Activated CD4-positive, CD25-positive, alpha-beta regulatory T cell (primary cell): Measurements from ENCODE around the gene SNCA.

ENCODE experiments used
- DNase-seq, 4 experiments: peaks; one replicate each; lab custom pipeline; 2025; lab: John Stamatoyannopoulos, UW

The SNCA gene

DNA sequence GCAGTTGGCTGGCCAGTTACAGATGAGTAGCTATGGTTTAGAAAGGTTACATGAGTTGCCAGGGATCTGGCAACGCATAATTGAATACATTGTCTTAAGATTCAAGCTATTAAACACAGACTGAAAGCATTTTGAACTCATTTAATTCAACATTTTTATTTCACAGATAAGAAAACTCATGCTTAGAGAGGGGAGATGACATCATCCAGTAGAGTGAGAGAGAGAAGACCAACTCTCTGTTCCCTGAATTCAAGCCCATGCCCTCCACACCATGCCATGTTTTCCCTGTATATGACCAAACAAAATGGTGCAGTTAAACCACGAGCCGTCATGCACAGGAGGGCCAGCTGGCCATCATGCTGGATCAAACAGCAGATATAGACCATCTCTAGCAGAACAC lies 22.6 kb downstream of the SNCA start:
- no peak for DNase-seq

GRCh38 chr4:89813197-89813596 lies 23.8 kb downstream of the SNCA start:
- no peak for DNase-seq

DNA sequence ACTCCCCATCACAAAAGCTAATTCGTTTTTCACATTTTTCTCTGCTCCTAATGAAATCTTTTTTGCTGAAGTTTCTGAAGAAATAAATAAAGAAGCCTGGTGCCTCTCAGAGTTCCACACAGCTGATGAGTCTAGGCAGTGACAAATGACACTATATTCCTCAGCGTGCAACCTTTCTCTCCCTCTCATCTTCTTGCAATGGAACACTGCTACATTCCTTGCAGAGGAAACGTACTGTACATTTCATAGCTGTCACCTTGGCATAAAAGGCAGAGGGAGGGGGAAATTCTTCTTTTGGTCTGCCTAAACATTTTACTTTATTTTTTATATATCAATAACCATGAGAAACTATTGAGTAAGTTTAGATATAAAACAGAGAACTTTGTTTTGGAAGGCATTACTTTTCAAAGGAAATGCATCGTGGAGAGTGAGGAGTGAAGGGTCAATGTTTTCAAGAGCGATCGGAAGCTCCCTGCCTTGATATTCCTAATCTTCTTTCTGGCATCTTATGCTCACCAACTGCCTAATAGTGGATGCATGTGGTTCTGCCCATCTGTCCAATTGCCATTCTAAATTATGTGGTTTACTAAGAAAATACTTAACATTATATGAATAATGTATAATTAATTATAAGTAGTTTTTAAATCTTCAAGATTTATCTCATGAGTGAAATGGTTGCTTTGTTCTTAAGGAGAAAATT lies 29.4 kb downstream of the SNCA start:
- no peak for DNase-seq

DNA sequence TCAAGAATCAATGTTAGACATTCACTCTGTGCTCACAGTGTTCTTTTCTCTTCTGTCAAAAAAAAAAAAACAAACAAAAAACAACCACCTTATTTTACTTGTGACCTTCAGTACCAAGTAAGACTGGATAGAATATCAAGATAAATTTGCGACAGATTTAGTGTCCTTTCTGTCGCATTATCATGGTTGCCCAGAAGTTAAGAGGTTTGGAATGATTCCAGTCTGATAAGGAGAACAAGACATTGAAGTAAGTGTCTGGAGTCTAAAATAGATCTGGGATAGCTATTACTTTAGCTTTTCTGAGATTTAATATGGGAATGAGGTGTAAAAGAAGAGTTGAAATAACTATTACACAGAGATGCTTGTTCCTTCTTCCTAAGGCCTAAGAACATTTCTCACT lies 31.7 kb downstream of the SNCA start:
- no peak for DNase-seq

DNA sequence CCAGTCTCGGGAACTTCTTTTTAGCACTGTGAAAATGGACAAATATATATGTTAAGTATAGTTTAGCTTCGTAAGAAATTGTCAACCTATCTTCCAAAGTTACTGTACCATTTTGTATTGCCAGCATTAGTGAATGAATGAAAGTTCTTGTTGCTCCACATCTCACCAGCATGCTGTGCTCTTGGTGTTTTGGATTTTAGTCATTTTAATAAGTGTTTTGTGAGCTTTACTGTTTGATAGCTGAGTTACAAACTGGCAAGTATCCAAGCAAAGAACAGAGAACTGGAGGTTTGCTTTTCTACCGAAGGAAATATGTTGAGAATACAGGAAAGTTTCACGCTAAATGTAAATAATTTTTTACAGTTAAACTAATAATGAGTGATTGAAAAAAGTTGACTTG lies 33.0 kb downstream of the SNCA start:
- DNase-seq: no peak

DNA sequence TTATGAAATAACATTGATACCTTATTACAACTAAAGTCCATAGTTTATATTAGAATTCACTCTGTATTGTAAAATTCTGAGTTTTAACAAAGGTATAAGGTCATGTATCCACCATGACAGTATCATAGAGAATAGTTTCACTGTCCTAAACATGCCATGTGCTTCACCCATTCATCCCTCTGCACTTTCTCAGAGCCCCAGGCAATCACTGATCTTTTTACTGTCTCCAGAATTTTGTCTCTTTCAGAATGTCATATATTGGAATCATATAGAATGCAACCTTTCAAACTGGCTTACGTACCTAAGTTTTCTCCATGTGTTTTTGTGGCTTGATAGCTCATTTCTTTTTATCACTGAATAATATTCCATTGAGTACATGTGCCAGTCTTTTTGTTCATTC lies 33.9 kb downstream of the SNCA start:
- no peak for DNase-seq

DNA sequence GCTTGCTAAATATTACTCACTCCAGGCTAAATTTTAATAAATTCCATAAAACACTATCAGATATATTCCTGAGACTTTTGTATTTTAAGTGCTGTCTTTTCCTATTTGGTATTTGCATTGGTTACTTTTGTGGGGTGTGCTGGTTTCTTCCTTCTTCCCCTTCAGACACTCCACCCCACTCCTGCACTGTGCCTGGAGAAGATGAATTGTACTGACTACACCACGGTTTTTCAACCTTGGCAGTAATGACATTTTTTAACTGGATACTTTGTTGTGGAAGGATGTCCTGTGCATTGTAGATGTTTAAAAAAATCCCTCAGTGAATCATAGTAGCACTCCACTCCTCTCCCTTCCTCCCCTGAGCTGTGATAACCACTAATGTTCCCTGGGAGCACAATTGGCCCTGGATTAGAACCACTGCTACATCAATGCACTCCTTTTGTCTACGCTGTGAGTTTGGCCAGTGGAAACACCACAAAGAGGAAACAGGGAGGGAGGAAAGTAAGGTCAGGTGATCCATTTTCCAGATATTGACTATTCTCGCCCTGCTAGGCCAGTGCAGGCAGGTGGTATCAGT lies 36.3 kb downstream of the SNCA start:
- DNase-seq: no peak

DNA sequence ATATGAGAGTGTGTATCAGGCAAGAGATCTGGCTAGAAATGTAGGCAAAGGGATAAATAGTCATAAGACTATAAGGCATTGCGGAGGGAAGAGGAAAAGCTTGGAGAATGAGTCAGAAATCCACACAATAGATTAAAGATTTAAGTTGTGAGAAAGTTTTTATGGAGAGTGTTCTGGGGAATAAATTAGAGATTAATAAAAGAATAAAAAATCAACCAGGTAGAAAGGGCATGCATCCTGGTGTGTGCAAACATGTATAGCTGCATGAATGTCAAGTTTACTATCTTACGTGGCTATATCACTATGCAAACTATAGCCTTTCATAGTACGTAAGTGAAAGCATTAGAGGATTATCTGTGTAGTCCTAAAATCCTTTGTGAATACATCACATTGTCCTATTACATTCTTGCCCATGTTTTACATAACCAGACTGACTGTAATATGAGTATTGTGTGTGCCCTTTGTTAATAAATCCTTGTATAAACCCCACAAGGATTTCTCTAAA lies 36.9 kb downstream of the SNCA start:
- no peak for DNase-seq

GRCh38 chr4:89799071-89799470 lies 37.9 kb downstream of the SNCA start:
- no peak for DNase-seq

DNA sequence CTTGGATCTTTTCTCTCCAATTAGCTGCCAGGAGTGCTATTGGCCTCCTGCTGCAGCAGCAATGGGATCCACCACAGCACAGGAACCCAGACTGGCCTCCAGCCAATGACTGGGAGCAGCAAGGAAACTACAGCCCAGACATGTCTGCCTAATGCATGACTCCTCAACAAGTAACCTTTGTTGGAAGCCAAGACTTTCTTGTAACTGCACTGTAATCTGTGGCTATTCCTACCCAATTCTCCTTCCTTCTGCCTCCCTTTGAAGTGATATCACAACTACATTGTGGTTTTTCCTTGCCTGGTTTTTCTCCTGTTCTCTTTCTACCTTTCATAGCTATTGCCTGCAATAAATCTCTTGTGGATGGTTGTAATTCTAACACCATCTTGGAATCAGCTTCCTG lies 39.8 kb downstream of the SNCA start:
- no peak for DNase-seq

DNA sequence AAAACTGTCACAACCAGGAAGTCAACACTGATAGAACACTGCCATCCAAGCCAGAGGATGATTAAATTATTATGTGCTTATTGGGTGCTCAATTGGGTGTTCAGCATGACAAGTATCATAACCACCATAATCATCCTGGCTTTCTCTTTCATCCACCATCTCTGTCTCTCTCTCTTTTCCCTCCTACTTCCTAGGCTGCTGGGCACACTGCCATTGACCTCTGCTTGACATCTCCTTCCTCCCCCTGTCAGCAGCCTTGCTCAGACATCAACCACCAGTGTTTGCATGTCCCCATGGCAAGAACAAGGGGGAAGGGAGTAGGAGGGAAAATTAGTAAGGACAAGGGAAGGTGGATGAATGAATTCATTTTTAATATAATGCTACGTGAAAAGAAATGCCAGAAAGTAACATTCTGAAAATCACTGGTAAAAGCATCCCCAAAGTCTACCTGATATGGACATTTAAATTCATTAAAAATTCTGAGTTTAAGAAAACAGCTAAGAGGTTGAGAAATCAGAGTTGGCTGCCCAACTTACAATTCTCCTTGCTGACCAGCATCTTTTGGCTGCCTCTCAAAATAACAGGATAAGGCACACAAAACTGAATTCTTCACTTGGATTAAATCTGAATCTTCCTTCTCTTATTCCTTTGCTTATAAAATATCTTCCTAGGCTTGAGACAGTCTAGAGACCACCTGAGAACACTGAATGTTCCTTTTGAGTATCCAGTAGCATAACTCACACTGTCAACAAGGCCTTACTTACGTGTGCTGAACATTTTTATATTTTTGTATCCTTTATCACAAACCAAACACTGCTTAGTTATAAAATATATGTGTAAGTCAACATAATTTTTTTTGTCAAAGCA lies 48.5 kb downstream of the SNCA start:
- DNase-seq: no peak

DNA sequence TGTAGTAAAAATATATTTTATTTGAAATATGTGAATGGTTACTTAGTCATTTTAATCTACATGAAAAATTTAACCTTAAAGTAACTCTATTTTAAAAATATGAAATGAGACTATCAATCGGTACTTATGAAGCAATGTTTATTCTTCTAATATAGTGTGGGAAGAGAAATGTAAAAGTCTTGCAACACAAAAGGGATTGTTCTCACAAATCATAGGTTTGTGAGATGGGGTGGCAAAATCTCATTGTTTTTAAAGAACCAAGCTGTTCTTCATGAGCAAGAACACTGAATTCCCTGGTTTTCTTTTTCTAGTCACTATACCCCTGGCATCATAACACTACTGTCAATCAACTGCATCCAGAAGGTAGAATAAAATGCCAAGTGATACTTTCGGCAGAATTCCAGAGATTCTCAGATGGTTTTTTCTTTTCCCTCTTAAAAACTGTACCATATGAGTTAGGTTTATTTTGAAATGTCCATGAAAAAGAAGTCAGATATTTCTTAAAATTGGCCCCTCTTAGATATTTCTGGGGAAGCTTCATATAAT lies 52.2 kb downstream of the SNCA start:
- no peak for DNase-seq

GRCh38 chr4:89781321-89781720 lies 55.6 kb downstream of the SNCA start:
- no peak for DNase-seq

- DNase-seq: no peak
Observed at GRCh38 chr4:89773805-89774204, 63.2 kb downstream of the SNCA start.

- no peak for DNase-seq
Observed at GRCh38 chr4:89769856-89770255, 67.1 kb downstream of the SNCA start.

GRCh38 chr4:89767924-89768323 lies 69.0 kb downstream of the SNCA start:
- no peak for DNase-seq

DNA sequence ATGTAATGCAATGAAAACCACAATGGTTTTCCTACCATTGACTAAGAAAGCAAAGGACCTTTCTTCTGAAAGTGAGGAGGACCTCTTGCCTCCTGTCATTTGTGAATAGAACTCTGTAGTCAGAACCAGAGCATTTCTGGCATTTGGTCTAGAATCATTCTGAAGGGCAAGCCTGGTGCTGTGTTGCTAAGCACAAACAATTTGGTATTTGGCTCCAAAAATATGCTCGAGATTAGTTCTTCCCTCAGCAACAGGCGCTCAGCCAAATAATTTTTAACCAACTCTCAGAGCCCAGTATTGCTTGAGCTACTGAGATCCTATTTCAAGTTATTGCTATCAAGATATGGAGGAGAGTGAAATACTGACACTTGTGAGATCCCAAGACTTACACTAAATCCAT lies 71.0 kb downstream of the SNCA start:
- DNase-seq: no peak

DNA sequence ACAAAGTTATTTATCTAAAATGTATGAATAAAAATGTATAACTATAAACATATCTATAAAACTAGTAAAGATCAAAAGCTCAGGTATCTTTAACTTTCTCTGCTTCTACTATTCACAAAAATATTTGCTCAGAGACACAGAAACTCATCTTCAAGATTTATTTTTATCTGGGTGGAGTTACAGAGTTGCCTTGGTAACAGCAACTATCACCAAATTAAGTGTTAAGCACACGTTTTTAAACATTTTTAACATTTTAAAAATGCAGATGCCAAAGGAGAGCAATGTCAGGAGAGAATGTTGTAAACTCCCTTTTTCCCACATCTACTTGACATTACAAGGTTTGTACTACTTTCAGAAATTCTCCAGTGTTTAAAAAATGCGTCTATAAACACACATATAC lies 71.4 kb downstream of the SNCA start:
- DNase-seq: no peak

DNA sequence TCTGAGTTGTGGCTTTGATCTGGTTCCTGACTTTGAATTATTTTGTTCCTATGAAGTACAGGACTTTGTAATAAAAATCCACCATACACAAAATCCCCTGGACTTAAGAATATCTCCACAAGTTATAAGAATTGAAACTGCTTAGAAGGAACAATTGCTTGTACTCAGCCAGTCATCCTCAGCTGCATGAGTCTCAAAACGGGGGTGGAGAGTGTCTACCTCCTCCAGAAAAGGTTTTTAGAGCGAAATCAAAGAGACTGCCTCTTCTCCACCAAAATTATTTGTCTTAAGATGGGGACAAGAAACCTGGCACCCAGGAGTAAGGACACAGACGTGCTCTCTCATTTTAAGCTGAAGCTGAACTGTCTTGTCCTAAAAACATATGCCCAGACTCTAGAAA lies 74.7 kb downstream of the SNCA start:
- DNase-seq: no peak

DNA sequence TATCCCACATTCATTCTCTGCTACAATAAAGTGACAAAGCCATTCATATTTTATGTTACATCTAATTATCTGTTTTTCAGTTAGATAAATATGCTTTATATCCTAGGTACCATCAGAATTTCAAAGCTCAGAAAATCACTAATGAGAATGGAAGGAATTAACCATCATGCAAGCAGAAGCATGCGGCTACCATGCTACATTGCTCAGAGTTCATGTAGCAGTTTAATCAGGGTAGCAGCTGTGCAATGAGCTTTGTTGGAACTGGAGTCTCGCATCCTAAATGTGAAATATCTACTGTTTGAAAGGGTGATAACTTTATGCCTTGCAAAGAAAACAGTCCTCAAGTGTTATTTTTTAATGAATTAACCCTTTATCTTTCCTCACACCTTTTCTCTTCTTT lies 77.5 kb downstream of the SNCA start:
- DNase-seq: no peak

DNA sequence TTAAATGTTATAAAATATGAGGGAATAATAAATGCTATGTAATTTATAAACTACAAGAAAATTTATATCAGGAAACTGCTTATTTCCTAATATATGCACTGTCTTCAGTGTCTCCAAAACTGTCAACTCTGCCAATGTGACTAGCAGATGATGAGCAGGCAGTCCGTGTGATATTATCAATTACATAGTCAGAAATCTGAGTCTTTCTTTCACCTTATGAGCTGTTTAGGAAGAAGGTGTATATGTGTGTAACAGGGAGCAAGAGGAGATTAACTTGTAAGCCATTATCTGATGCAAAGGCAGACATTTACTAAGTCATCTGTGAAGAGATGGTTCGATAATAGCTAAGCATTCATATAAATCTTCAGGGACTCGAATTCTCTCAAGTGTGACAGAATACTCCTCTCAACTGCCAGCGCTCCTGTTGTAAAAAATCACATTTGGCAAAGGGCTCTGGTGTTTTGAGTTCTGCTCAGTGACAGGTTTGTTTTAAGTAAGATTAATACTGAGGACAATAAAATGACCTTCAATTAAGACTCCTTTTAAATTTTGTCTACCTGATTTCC lies 79.7 kb downstream of the SNCA start:
- DNase-seq: no peak

- DNase-seq: no peak
Observed at GRCh38 chr4:89755220-89755619, 81.7 kb downstream of the SNCA start.
